GM21529 (cell line): Measurements from ENCODE around the gene CHST12.

Experiments used
- ATAC-seq: cut with Tn5 transposase; IDR thresholded peaks from one replicate; pipeline ENCODE4 v1.9.1; 2021; ENCODE audit not compliant: unreplicated experiment

CHST12 gene

DNA sequence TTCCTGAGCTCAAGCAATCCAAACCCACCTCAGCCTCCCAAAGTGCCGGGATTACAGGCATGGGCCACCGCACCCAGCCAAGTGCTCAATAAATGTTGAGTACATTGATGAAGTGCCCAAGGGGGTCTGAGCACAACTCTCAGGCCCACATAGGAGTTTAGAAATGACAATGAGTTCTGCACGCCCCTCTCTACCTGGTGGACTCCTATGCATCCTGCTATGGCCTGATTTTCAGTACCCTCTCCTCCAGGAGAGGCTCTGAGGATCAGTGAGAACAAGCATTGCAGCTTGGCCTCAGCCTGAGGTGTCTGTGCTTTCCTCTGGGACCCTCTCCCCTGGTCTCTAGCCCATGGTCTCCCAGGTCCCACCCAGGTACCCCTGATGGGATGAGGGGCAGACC lies 93.7 kb downstream of the CHST12 start:
- ATAC-seq, result no peak

GRCh38 chr7:2497500-2498336 lies 94.3 kb downstream of the CHST12 start:
- no peak for ATAC-seq
